ENCODE measurements around the gene DHX8. TPM values are rescaled to one million over a fixed set of nuclear protein-coding genes. Genes with fewer than 3 reads are reported as not detected.

Gene DHX8
- total and polyA plus RNA-seq, 2 of the 4 experiments (the other 2 are of a cell fraction): 21.8 to 50.0 TPM

DNA sequence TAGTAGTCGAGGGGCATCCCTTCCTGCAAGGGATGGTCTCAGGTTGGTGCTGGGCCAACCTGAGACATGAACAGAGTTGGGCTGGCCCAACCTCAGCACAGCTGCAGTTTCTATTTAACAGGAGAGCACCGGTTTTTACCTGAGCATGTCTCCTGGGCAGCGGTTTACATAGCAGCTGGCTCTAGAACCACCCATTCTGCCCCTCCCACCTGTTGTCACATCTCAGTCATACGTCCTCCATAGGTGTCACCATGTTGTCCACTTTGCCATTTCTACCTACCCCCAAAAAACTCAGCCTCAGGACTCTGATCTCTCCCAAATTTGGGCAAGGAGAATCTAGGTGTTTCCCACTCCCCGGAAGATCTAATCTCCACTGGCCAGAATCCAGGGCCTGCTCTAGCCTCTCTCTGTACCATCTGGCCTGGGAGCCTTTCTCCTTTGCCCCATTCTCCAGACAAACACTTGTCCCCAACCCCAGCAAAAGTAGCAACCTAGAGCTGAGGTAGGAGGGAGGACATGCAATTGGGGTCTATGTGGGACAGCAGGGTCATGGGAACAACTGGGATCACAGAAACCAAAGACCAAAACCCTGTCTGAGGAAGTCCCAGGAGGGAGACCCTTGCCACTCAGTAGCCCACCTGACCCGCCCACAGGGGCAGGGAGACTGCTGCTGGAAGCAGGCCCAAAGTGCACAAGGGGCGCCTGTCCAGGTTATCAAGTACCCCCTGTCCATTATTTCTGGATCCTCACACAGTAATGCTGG, 43.3 kb downstream of the DHX8 start (continued):
- TF ChIP-seq, protein P1, sequence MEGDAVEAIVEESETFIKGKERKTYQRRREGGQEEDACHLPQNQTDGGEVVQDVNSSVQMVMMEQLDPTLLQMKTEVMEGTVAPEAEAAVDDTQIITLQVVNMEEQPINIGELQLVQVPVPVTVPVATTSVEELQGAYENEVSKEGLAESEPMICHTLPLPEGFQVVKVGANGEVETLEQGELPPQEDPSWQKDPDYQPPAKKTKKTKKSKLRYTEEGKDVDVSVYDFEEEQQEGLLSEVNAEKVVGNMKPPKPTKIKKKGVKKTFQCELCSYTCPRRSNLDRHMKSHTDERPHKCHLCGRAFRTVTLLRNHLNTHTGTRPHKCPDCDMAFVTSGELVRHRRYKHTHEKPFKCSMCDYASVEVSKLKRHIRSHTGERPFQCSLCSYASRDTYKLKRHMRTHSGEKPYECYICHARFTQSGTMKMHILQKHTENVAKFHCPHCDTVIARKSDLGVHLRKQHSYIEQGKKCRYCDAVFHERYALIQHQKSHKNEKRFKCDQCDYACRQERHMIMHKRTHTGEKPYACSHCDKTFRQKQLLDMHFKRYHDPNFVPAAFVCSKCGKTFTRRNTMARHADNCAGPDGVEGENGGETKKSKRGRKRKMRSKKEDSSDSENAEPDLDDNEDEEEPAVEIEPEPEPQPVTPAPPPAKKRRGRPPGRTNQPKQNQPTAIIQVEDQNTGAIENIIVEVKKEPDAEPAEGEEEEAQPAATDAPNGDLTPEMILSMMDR (conservative IDR thresholded peaks at IDR 0.05; ENCODE audit: low read depth, low read length): no peak
- no peak for TF ChIP-seq RCOR1 (IDR thresholded peaks at IDR 0.05; ENCODE audit: insufficient replicate concordance, low read length)
